HS-5 (cell line): ENCODE measurements around the gene CDC37.

Experiments used
- DNase-seq: peaks from one replicate; pipeline ENCODE4 v3.0.0-alpha.2; 2012; ENCODE audit warnings: low read depth

Gene CDC37

GRCh38 chr19:10403137-10404021, at the start of gene CDC37:
Gene CDC37, minus strand, starts transcription at chr19:10403542. Its CDS starts 63 bp downstream, at chr19:10403479.
- DNase-seq: peak; percentile 91

GRCh38 chr19:10450853-10451609, 47.7 kb upstream of the CDC37 start:
- no peak for DNase-seq

GRCh38 chr19:10450191-10450852, 47.0 kb upstream of the CDC37 start:
- no peak for DNase-seq

- DNase-seq: no peak
Measured at GRCh38 chr19:10449037-10449436, 45.7 kb upstream of the CDC37 start.

DNA sequence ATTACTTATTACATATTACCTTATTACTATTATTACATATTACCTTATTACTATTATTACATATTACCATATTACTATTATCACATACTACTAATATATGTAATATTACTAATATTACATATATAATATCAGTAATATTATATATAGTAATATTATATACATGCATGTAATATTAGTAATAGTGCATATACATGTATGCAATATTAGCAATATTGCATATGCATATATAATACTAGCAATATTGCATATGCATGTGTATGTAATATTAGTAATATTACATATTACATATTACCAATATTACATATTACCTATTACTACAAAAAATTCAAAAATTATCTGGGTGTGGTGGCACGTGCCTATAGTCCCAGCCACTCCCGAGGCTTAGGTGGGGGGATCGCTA, 39.4 kb upstream of the CDC37 start:
- DNase-seq: no peak

GRCh38 chr19:10439588-10439987, 36.2 kb upstream of the CDC37 start:
- DNase-seq: no peak

DNA sequence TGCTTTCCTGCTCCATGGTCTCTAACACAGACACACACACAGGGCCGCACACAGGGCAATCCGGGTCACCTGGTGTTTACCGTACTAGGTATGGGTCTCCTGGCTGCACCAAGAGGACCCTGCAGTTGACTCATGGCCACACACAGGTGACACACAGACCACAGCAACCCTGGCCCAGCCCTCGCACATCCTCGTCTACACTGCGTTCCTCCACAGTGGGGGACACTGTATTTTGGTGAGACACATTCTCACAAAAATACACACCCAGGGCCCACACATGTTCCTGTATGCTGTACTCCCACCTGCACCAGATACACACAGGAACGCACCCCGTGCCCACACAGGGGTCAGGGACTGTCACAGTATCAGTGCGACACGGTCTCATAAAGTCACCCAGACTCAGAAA, 29.8 kb upstream of the CDC37 start:
- DNase-seq: no peak

- no peak for DNase-seq
Measured at GRCh38 chr19:10432736-10433130, 29.4 kb upstream of the CDC37 start.

DNA sequence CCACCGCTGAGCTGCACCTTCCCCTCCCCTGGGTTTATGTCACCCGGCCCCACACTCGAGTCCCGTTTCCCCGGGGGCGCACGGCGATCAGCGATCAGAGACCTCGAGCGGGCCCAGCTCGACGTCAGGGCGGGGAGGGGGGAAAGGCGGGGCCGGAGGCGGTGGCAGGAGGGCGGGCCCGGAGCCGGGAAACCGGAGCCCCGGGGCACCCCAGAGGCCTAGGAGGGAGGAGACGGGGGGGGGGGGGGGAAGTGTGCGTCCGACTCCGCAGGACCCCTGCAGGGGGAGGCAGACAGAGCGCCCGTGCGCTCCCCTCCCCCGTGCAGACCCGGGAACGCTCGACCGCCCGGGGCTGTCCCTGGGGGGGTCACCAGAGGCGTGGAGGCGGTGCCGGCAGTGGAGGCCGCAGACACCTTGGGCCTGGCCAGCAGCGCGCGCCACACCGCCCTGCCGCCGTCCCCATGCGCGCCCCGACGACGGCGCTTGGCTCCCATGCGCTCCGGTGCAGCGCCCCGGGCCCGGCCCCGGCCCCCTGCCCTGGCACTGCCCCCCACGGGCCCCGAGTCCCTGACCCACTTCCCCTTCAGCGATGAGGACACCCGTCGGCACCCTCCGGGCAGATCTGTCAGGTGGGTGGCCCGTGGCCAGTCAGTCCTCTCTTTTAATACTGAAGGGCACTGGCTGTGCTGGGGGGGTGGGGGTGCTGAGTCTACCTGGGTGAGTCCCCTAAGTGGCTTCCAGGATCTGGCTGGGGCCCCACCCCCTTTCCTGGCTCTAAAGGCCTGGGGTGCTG, 28.8 kb upstream of the CDC37 start:
- no peak for DNase-seq

GRCh38 chr19:10431254-10431942, 28.1 kb upstream of the CDC37 start:
- DNase-seq: no peak

GRCh38 chr19:10430505-10431253, 27.3 kb upstream of the CDC37 start:
- DNase-seq: no peak

GRCh38 chr19:10428996-10429381, 25.6 kb upstream of the CDC37 start:
- no peak for DNase-seq

DNA sequence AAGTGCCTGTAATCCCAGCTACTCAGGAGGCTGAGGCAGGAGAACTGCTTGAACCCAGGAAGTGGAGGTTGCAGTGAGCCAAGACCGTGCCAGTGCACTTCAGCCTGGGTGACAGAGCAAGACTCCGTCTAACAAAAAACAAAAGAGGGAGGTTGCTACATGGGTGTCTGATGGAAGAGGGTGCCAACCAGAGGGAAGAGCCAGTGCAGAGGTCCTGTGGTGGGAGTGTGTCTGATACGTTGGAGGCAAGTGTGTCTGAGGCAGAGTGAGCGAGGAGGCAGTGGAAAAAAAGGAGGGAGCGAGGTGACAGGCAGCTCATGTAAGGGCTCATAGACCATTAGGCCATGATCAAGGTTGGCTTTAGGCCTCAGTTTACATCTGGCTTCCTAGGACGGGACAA, 23.8 kb upstream of the CDC37 start:
- no peak for DNase-seq

- DNase-seq: no peak
Measured at GRCh38 chr19:10424011-10424637, 20.8 kb upstream of the CDC37 start.

- no peak for DNase-seq
Measured at GRCh38 chr19:10422846-10423245, 19.5 kb upstream of the CDC37 start.

DNA sequence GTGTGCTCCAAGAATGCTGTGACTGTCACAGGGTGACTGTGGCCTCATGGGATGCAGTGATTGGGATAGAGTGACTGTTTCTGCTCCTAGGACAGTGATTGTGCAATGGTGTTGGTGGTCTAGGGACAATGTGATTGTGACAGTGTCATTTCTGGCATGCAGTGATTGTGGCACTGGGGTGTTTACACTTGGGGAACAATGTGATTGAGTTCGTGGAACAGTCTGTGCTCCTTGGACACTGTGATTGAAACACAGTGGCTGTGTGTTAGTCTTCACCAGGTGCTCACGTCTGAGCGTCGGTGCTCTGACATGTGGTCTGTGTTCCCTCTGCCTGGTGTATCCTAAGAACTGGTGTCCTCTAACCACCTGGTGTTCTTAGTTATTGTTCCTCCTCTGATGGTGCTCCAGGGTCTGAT, 18.7 kb upstream of the CDC37 start:
- DNase-seq: no peak

DNA sequence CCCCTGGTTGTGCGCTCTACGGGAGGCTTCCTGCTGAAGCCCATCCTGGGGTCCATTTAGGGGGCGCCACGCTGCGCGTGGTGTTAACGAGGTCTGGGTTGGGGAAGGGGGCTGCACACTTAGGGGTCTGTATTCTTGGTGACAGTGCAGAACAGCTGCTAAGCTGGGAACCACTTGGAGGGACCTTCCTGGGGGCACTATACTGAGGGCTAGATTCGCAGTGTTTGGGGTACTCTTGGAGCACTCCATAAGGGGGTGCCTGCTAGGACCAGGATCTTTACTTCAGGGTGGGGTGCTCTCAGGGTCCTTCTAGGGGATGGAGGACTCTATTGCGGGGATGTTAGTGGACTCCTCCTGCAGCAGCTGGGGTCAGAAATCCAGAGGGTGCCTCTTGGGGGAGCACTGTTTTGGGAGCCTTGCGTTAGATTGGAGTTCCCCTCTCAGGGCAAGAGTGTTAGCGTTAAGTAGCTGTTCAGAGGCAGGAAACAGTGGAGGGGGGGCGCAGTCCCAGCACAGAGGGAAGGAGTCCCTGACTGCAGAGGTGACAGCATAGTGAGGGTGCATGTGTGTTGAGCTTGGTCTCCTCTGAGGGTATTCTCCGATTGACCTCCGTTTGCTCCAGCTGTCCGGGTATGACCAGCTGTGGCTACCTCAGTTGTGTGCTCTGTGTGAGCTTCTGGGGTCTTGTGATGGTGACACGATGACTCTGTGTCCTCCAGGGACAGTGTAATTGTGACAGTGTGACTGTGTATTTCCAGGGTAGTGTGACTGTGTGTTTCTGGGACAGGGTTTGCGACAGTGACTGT, 18.1 kb upstream of the CDC37 start:
- no peak for DNase-seq

GRCh38 chr19:10420444-10421239, 17.3 kb upstream of the CDC37 start, which contains the start of gene PDE4A:
Gene PDE4A, plus strand, starts transcription at chr19:10420538. Its CDS starts 227 bp downstream, at chr19:10420765.
- no peak for DNase-seq
